Sigmoid colon (tissue), 7 donors: ENCODE data around the gene RAB12. TPM values are rescaled to one million over a fixed set of nuclear protein-coding genes. Genes with fewer than 3 reads are reported as not detected.

Experiments
- DNase-seq: peaks from one replicate; pipeline ENCODE4 v3.0.0-alpha.2; 2019
- H3K27ac ChIP-seq, 4 donors: fragments of 200-600 bp; sonication (generic); one replicate each; pipeline ENCODE4 v1.5.1; 2016 to 2019; ENCODE audit warnings: mild to moderate bottlenecking in 1 of 4
- H3K27me3 ChIP-seq, 3 donors: fragments of 200-600 bp; sonication (generic); one replicate each; pipeline ENCODE4 v1.5.1; 2019; ENCODE audit warnings: mild to moderate bottlenecking in 1 of 3
- H3K36me3 ChIP-seq, 4 donors: fragments of 200-600 bp; sonication (generic); one replicate each; pipeline ENCODE4 v1.5.1; 2016 to 2019
- H3K4me1 ChIP-seq, 4 donors: fragments of 200-600 bp; sonication (generic); one replicate each; pipeline ENCODE4 v1.5.1; 2017 to 2019
- H3K4me3 ChIP-seq, 4 donors: fragments of 200-600 bp; sonication (generic); one replicate each; pipeline ENCODE4 v1.5.1; 2017 to 2019; ENCODE audit warnings: mild to moderate bottlenecking in 2 of 4, moderate library complexity in 1 of 4
- H3K9me3 ChIP-seq, 4 donors: fragments of 200-600 bp in 3 of 4; sonication (generic) in 3 of 4; one replicate each; pipeline versions ENCODE4 v1.5.1 to v1.6.1; 2013 to 2019
- CTCF ChIP-seq, 4 experiments: fragments of 450-650 bp in 3 of 4; fragments of 200-600 bp in 1 of 4; IDR thresholded peaks; one replicate each; pipeline ENCODE4 v1.5.1; 2016 to 2019; ENCODE audit warnings: antibody characterized with exemption in 4 of 4, mild to moderate bottlenecking in 3 of 4, moderate library complexity in 2 of 4
- EP300 ChIP-seq, 4 donors: sonication (generic); formaldehyde crosslinking; IDR thresholded peaks; one replicate each; pipeline ENCODE4 v1.6.1; 2017; ENCODE audit warnings: antibody characterized with exemption in 4 of 4
- POLR2A ChIP-seq, 2 donors: fragments of 450-650 bp; IDR thresholded peaks; one replicate each; pipeline ENCODE4 v1.6.1; 2016; ENCODE audit warnings: antibody characterized with exemption in 2 of 2, mild to moderate bottlenecking in 2 of 2, moderate library complexity in 2 of 2
- POLR2AphosphoS5 ChIP-seq, 4 donors: sonication (generic); formaldehyde crosslinking; IDR thresholded peaks; one replicate each; pipeline ENCODE4 v1.6.1; 2017; ENCODE audit warnings: antibody characterized with exemption in 4 of 4
- WGBS, 2 donors: extraction: QIAGEN DNeasy Blood & Tissue Kit; methylation state at CpG; one replicate each; pipeline ENCODE4 v1.1.7; 2013; 5-methylcytosine and 5-hydroxymethylcytosine counted together
- intact Hi-C: fragments of 100-400 bp; cut with DNase I; formaldehyde crosslinking; loops from one replicate; pipeline ENCODE4 v1.15.1; 2023
- polyA plus RNA-seq, 3 donors: library from polyadenylated mRNA; stranded (reverse); fragments of 200-250 nt; gene quantifications; one replicate each; pipeline ENCODE4 v1.2.3, GENCODE V29; 2013
- total RNA-seq, 4 donors: library from RNA; depleted of rRNA; stranded (reverse); fragments of >200 nt; gene quantifications; one replicate each; pipeline ENCODE4 v1.1.0, GENCODE V29; 2016
- donor health status: healthy with polysubstance abuse.
- donor health status: Bipolar disorder and iron deficiency.
- donor health status: healthy.

Gene RAB12
- total and polyA plus RNA-seq, 7 donors, result 9.2 to 87.8 (median 69.5) TPM

- Histone ChIP-seq H3K27me3 (no peaks in the 10 kb centered on the region), H3K27ac (no peak overlapping the region), H3K4me3 (no peak overlapping the region), H3K36me3 (peaks cover 0 to 25% (median 8%) of the 10 kb centered on the region in 4 donors), H3K4me1 (peaks cover 0 to 16% (median 11%) of the 10 kb centered on the region in 4 donors), H3K9me3 (no peaks in the 10 kb centered on the region)
- 83 to 90% methylated on average over 4 of the region's 4 CpGs for WGBS, 2 donors
- no peak for DNase-seq
- TF ChIP-seq EP300 (IDR thresholded peaks at IDR 0.05) (no peak), POLR2A (IDR thresholded peaks at IDR 0.05) (no peak), CTCF (IDR thresholded peaks at IDR 0.05) (no peak), POLR2AphosphoS5 (IDR thresholded peaks at IDR 0.05) (no peak)
- intact Hi-C loops, result no loop called here
Measured at GRCh38 chr18:8627540-8627939, 18.3 kb downstream of the RAB12 start.

DNA sequence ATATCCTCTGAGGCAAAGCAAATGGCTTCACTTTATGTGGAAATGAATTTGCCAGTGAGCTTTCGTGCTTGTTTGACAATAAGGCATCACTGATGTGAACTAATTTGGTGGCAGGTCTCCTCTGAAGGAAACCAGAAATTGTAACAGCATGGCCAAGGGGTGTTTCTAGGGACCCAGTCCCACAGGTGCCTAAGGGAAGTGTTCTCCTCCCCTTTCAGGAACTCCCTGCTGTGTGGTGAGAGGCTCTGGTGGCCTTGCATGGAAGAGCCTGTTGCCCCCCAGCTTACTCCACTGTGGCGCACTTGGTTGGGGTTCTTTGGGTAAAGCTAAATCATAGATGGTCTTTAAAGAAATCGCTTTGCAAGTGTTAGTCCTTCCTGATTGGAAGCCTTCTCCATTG lies 20.4 kb downstream of the RAB12 start:
- Histone ChIP-seq H3K27me3 (no peaks in the 10 kb centered on the region), H3K9me3 (no peaks in the 10 kb centered on the region), H3K4me1 (peaks cover 0 to 3% (median 0%) of the 10 kb centered on the region in 4 donors), H3K27ac (no peak overlapping the region), H3K4me3 (no peak overlapping the region), H3K36me3 (peaks cover 0 to 42% (median 16%) of the 10 kb centered on the region in 4 donors)
- WGBS, 2 donors, result 98 to 99% methylated on average over 3 of the region's 3 CpGs
- no peak for TF ChIP-seq EP300 (IDR thresholded peaks at IDR 0.05)
- no peak for TF ChIP-seq POLR2AphosphoS5 (IDR thresholded peaks at IDR 0.05)
- no peak for TF ChIP-seq POLR2A (IDR thresholded peaks at IDR 0.05)
- no peak for TF ChIP-seq CTCF (IDR thresholded peaks at IDR 0.05)
- DNase-seq, result no peak
- intact Hi-C loops, result no loop called here

DNA sequence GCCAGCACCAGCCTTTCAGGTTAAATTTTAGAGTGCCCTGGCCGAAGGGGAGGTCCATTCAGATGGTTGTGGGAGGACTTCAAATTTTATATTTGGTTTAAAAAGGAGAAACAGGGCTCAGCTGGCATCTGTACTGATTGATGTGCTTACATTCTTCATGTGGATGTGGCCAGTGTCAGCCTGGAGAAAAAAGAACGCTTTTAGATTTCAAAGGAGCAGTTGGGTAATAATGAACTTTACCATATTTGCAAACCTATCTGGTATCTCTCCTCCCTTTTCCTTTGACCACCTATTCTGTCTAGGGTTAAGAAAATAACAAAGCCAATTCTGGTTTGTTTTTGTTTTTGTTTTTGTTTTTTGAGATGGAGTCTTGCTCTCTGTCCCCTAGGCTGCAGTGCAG lies 21.3 kb downstream of the RAB12 start:
- no peak for DNase-seq
- intact Hi-C loops, result no loop called here
- Histone ChIP-seq H3K4me3 (no peak overlapping the region), H3K9me3 (no peaks in the 10 kb centered on the region), H3K27ac (no peak overlapping the region), H3K27me3 (no peaks in the 10 kb centered on the region), H3K4me1 (no peaks in the 10 kb centered on the region), H3K36me3 (peaks cover 4 to 47% (median 13%) of the 10 kb centered on the region in 4 donors)
- WGBS, 2 donors, result 71 to 99% methylated on average over 2 of the region's 2 CpGs
- TF ChIP-seq CTCF (IDR thresholded peaks at IDR 0.05) (no peak), POLR2A (IDR thresholded peaks at IDR 0.05) (no peak), EP300 (IDR thresholded peaks at IDR 0.05) (no peak), POLR2AphosphoS5 (IDR thresholded peaks at IDR 0.05) (no peak)

DNA sequence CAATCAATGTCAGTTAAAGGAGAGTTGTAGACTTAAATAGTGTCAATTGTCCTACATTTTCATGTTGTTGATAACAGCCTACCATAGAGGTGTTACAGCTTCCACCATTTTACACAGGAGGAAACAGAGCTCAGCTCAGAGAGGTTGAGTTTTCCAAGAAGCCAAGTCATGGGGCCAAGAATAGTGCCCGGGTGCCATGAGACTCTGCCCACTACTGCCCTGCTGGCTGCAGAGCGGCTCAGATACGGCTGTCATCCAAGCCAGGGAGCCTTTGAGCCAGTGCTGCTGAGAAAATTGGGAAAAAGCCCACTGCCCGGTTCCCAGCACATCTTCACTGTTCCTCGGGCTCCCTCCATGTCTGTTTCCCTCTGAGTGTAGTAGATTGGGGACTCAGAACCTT lies 22.0 kb downstream of the RAB12 start:
- intact Hi-C loops, result no loop called here
- no peaks in the 10 kb centered on the region for H3K27me3 ChIP-seq
- 97 to 98% methylated on average over 5 of the region's 5 CpGs for WGBS, 2 donors
- H3K4me1 ChIP-seq, result no peaks in the 10 kb centered on the region
- H3K27ac ChIP-seq, result no peak overlapping the region
- no peaks in the 10 kb centered on the region for H3K9me3 ChIP-seq
- TF ChIP-seq CTCF (IDR thresholded peaks at IDR 0.05), result no peak
- no peak for TF ChIP-seq POLR2A (IDR thresholded peaks at IDR 0.05)
- TF ChIP-seq POLR2AphosphoS5 (IDR thresholded peaks at IDR 0.05), result no peak
- TF ChIP-seq EP300 (IDR thresholded peaks at IDR 0.05), result no peak
- DNase-seq, result no peak
- no peak overlapping the region for H3K4me3 ChIP-seq
- H3K36me3 ChIP-seq, result peaks cover 4 to 47% (median 17%) of the 10 kb centered on the region in 4 donors

GRCh38 chr18:8632386-8632785 lies 23.1 kb downstream of the RAB12 start:
- H3K36me3 ChIP-seq, result peaks cover 9 to 47% (median 23%) of the 10 kb centered on the region in 4 donors
- no peak for TF ChIP-seq EP300 (IDR thresholded peaks at IDR 0.05)
- no peak for DNase-seq
- H3K4me1 ChIP-seq, result no peaks in the 10 kb centered on the region
- WGBS, 2 donors, result 96 to 97% methylated on average over 4 of the region's 4 CpGs
- intact Hi-C loops, result no loop called here
- no peaks in the 10 kb centered on the region for H3K27me3 ChIP-seq
- H3K9me3 ChIP-seq, result no peaks in the 10 kb centered on the region
- H3K27ac ChIP-seq, result no peak overlapping the region
- H3K4me3 ChIP-seq, result no peak overlapping the region
